ENCODE measurements around the gene PTGIS.
A peak's percentile ranks its signal among the peaks of the same experiment; 100 is the strongest.
"Not testable (repeated sequence)": the region's sequence is repeated elsewhere in the genome, so short reads cannot be mapped to it uniquely, and the experiment has no call there.

Gene PTGIS

GRCh38 chr20:49573900-49574416 is 6.0 kb upstream of the PTGIS start:
- peak overlapping the region; percentile 34 for H3K27ac Mint-ChIP-seq
- peaks cover 32% of the 10 kb centered on the region for H3K27me3 Mint-ChIP-seq (ENCODE audit: low read depth)
- H3K4me3 Mint-ChIP-seq, result no peak overlapping the region
- H3K4me1 Mint-ChIP-seq (ENCODE audit: low read depth), result peaks cover 55% of the 10 kb centered on the region
- H3K36me3 Mint-ChIP-seq (ENCODE audit: low read depth), result peaks cover 20% of the 10 kb centered on the region
- peaks cover 8% of the 10 kb centered on the region for H3K9me3 Mint-ChIP-seq

GRCh38 chr20:49572857-49573256 is 4.9 kb upstream of the PTGIS start:
- Mint-ChIP-seq H3K36me3 (ENCODE audit: low read depth) (peaks cover 23% of the 10 kb centered on the region), H3K9me3 (peaks cover 8% of the 10 kb centered on the region), H3K27ac (peak overlapping the region; percentile 85), H3K4me3 (peak overlapping the region; percentile 60), H3K4me1 (ENCODE audit: low read depth) (peaks cover 49% of the 10 kb centered on the region), H3K27me3 (ENCODE audit: low read depth) (peaks cover 40% of the 10 kb centered on the region)

GRCh38 chr20:49571553-49571835 is 3.6 kb upstream of the PTGIS start:
- Mint-ChIP-seq H3K27me3 (ENCODE audit: low read depth) (peaks cover 51% of the 10 kb centered on the region), H3K4me1 (ENCODE audit: low read depth) (peaks cover 43% of the 10 kb centered on the region)

GRCh38 chr20:49570828-49571552 is 3.1 kb upstream of the PTGIS start:
- Mint-ChIP-seq H3K4me3 (no peak overlapping the region), H3K9me3 (peaks cover under 1% of the 10 kb centered on the region), H3K36me3 (ENCODE audit: low read depth) (peaks cover 16% of the 10 kb centered on the region), H3K4me1 (ENCODE audit: low read depth) (peaks cover 38% of the 10 kb centered on the region), H3K27ac (no peak overlapping the region), H3K27me3 (ENCODE audit: low read depth) (peaks cover 56% of the 10 kb centered on the region)

More at GRCh38 chr20:49571553-49571835, 3.6 kb upstream of the PTGIS start:
- peaks cover 21% of the 10 kb centered on the region for H3K36me3 Mint-ChIP-seq (ENCODE audit: low read depth)
- no peak overlapping the region for H3K27ac Mint-ChIP-seq
- H3K9me3 Mint-ChIP-seq, result peaks cover 6% of the 10 kb centered on the region
- H3K4me3 Mint-ChIP-seq, result no peak overlapping the region

GRCh38 chr20:49570161-49570827 is 2.4 kb upstream of the PTGIS start:
- Mint-ChIP-seq H3K9me3 (no peaks in the 10 kb centered on the region), H3K4me3 (no peak overlapping the region), H3K4me1 (ENCODE audit: low read depth) (peaks cover 37% of the 10 kb centered on the region), H3K27ac (no peak overlapping the region), H3K36me3 (ENCODE audit: low read depth) (peaks cover 15% of the 10 kb centered on the region), H3K27me3 (ENCODE audit: low read depth) (peaks cover 63% of the 10 kb centered on the region)

GRCh38 chr20:49569411-49570115 is 1.6 kb upstream of the PTGIS start:
- H3K36me3 Mint-ChIP-seq (ENCODE audit: low read depth), result peaks cover 15% of the 10 kb centered on the region
- peaks cover 66% of the 10 kb centered on the region for H3K27me3 Mint-ChIP-seq (ENCODE audit: low read depth)
- H3K27ac Mint-ChIP-seq, result no peak overlapping the region
- H3K4me3 Mint-ChIP-seq, result peak overlapping the region; percentile 16
- H3K9me3 Mint-ChIP-seq, result no peaks in the 10 kb centered on the region
- peaks cover 37% of the 10 kb centered on the region for H3K4me1 Mint-ChIP-seq (ENCODE audit: low read depth)

- Mint-ChIP-seq H3K9me3 (peaks cover 3% of the 10 kb centered on the region), H3K4me3 (peak overlapping the region; percentile 69), H3K27ac (no peak overlapping the region), H3K36me3 (ENCODE audit: low read depth) (peaks cover 20% of the 10 kb centered on the region), H3K4me1 (ENCODE audit: low read depth) (peaks cover 31% of the 10 kb centered on the region), H3K27me3 (ENCODE audit: low read depth) (peaks cover 70% of the 10 kb centered on the region)
Measured at GRCh38 chr20:49568278-49569151, 578 bp upstream of the PTGIS start.

- H3K4me1 Mint-ChIP-seq (ENCODE audit: low read depth), result peaks cover 24% of the 10 kb centered on the region
- H3K27me3 Mint-ChIP-seq (ENCODE audit: low read depth), result peaks cover 65% of the 10 kb centered on the region
- peaks cover 20% of the 10 kb centered on the region for H3K36me3 Mint-ChIP-seq (ENCODE audit: low read depth)
- H3K4me3 Mint-ChIP-seq, result peak overlapping the region; percentile 1
- no peak overlapping the region for H3K27ac Mint-ChIP-seq
- peaks cover 6% of the 10 kb centered on the region for H3K9me3 Mint-ChIP-seq
Measured at GRCh38 chr20:49566401-49567364, 1.3 kb downstream of the PTGIS start.

- Mint-ChIP-seq H3K36me3 (ENCODE audit: low read depth) (peaks cover 18% of the 10 kb centered on the region), H3K27me3 (ENCODE audit: low read depth) (peaks cover 56% of the 10 kb centered on the region), H3K4me1 (ENCODE audit: low read depth) (peaks cover 26% of the 10 kb centered on the region)
- not testable (repeated sequence) for H3K4me3 Mint-ChIP-seq, H3K27ac Mint-ChIP-seq, H3K9me3 Mint-ChIP-seq
Measured at GRCh38 chr20:49564991-49565390, 2.9 kb downstream of the PTGIS start.

- Mint-ChIP-seq H3K36me3 (ENCODE audit: low read depth) (peaks cover 16% of the 10 kb centered on the region), H3K4me3 (no peak overlapping the region), H3K9me3 (peaks cover 6% of the 10 kb centered on the region), H3K4me1 (ENCODE audit: low read depth) (peaks cover 17% of the 10 kb centered on the region), H3K27me3 (ENCODE audit: low read depth) (peaks cover 47% of the 10 kb centered on the region), H3K27ac (no peak overlapping the region)
Measured at GRCh38 chr20:49563015-49563980, 4.6 kb downstream of the PTGIS start.

GRCh38 chr20:49562311-49563014 is 5.5 kb downstream of the PTGIS start:
- Mint-ChIP-seq H3K4me1 (ENCODE audit: low read depth) (peaks cover 17% of the 10 kb centered on the region), H3K36me3 (ENCODE audit: low read depth) (peaks cover 16% of the 10 kb centered on the region), H3K27me3 (ENCODE audit: low read depth) (peaks cover 53% of the 10 kb centered on the region), H3K27ac (no peak overlapping the region), H3K4me3 (no peak overlapping the region), H3K9me3 (peaks cover 6% of the 10 kb centered on the region)

- no peak overlapping the region for H3K27ac Mint-ChIP-seq
- no peak overlapping the region for H3K4me3 Mint-ChIP-seq
- H3K4me1 Mint-ChIP-seq (ENCODE audit: low read depth), result peaks cover 18% of the 10 kb centered on the region
- peaks cover 53% of the 10 kb centered on the region for H3K27me3 Mint-ChIP-seq (ENCODE audit: low read depth)
- peaks cover 10% of the 10 kb centered on the region for H3K9me3 Mint-ChIP-seq
- H3K36me3 Mint-ChIP-seq (ENCODE audit: low read depth), result peaks cover 17% of the 10 kb centered on the region
Measured at GRCh38 chr20:49561806-49562205, 6.1 kb downstream of the PTGIS start.

All from T-helper 1 cell treated with Interleukin-12 subunit alpha and Interleukin-12 subunit beta and Interleukin-4 antibody, amounts not matched to agents 30 μg/mL and 1 μg/mL, for 36 hours (primary cell).